DOHH2 (cell line): ENCODE results near the gene EID3.

ENCODE experiments used
- CTCF ChIP-seq: fragments of 200-600 bp; sonication (generic); IDR thresholded peaks from one replicate; pipeline ENCODE4 v1.5.1; 2014; ENCODE audit warnings: antibody characterized with exemption, mild to moderate bottlenecking, low read depth, low read length; ENCODE audit not compliant: poor library complexity, severe bottlenecking
- EZH2phosphoT487 ChIP-seq: fragments of 200-600 bp; sonication (generic); IDR thresholded peaks from 2 replicates; pipeline ENCODE4 v1.6.1; 2017; ENCODE audit warnings: borderline replicate concordance, mild to moderate bottlenecking, antibody characterized with exemption, low read length, moderate library complexity, mixed read lengths

GRCh38 chr12:104347374-104348075 lies 44.0 kb downstream of the EID3 start:
- TF ChIP-seq CTCF (no peak), EZH2phosphoT487 (no peak)
